SH-SY5Y (cell line): ENCODE results near the gene FOXO1.
A peak's percentile ranks its signal among the peaks of the same experiment; 100 is the strongest.

Experiments
- GATA2 ChIP-seq: IDR thresholded peaks from 2 replicates; pipeline ENCODE4 v1.6.1; 2011; ENCODE audit warnings: mild to moderate bottlenecking, low read depth, low read length
- GATA3 ChIP-seq: IDR thresholded peaks from 2 replicates; pipeline ENCODE4 v1.6.1; 2011; ENCODE audit warnings: low read depth, mild to moderate bottlenecking, low read length, moderate library complexity

The FOXO1 gene

GRCh38 chr13:40672765-40673397, 6.4 kb upstream of the FOXO1 start:
- TF ChIP-seq GATA3 = no peak
- no peak for TF ChIP-seq GATA2

DNA sequence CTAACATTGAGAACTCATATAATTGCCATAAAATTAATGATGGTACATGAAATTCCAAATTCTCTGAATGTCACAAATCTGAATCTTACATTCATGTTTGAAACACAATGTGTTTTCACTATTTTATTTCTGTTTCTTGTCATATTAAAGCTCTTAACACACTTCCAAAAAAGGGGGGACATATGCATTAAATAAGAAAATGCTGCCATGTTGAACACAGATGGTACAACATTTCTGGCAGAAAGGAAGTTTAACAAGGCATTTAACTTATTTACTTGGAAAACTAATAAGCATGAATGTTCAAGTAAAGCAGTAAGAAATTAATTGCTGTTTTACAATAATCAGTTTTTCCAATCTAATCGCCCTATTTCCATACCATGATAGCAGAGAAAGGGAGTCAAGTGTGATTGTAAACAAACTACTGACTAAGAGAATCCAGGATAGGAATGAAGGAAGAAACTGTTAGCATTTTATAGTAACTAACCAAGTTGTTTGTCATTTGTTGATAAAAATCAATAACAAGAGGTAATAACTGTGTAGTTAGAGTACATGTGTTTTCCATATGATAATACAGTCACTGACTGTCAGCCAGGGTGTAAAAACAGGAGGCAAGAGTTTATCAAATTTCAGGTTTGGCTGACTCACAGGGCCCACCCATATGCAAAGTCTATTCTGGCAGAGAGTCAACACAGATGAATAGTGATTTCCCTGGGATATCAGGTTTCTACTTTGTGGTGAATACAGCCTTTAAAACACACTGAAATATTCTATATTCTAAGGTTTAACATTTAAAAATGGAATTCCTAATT, 5.7 kb upstream of the FOXO1 start:
- TF ChIP-seq GATA3 (0 out of 2 replicates have a peak, but pooled peaks have one; percentile 37), GATA2 (no peak)

GRCh38 chr13:40670307-40670706, 3.9 kb upstream of the FOXO1 start:
- TF ChIP-seq GATA2 (no peak), GATA3 (no peak)

DNA sequence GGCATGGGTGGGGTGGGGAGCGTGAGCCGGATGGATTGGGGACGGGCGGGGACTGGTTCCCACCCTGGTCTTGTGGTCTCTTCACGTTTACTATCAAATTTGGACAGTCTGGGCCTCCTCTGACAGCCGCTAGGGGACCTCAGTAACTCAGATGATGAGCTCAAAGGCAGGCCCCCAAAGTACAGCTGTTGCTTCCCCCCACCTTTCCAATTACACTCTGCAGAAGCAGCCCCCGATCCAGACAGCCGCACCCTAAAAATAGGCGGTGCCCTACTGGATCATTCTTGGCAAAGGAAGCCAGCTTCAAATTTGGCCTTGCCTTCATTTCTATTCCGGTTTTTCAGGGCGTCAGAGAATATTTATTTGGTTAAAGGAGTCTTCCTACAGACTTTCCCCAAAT, 1.9 kb upstream of the FOXO1 start:
- no peak for TF ChIP-seq GATA2
- no peak for TF ChIP-seq GATA3

DNA sequence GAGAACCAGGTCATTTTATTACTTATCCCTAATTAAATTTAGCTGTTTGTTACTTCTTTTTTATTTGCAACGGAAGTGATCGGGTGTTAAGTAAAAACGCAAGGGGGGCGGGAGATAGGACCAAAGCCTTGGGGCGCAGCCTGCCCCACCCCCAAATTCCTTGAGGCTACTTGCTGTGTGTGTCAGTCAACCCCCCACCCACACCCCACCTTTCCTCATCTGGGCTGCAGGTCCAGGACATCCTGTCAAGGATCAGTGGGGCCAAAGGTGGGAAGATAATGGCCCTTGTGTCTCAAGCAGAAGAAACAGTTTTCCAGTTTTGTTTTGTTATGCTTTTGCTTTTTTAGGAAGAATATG, 1.2 kb upstream of the FOXO1 start:
- TF ChIP-seq GATA3 = no peak
- TF ChIP-seq GATA2 = no peak

DNA sequence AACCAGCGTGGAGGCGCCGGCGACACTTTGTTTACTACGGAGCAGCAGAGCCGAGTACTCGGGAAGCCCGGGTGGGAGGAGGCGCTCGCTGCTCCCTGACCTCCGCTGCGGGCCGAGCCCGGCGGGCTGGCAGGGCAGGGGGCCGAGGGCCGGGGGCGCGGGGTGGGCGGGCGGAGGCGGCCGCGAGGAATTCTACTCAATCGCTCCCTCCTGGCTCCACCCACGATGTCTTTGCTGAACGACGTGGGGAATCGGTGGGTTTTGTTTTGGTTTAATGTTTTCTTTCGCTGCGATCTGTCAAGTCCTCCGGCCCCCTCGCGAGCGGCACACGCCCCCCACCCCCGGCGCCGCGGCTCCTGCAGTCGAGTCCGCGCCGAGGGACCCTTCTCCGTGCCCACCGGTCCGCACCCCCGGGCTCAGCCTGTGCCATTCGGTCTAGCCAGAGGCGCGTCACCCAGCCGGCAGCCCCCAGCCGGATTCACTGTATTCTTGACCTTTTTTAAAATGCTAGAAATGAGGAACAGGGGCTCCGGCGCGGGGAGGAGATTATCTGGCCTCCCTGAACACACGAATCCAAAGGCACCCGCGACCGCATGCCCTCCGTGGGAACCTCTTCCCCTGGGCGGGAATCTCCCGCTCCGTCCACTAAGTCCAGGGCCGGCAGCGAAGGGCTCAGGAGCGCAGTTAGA, 636 bp upstream of the FOXO1 start:
- TF ChIP-seq GATA2 (no peak), GATA3 (no peak)

- TF ChIP-seq GATA2 (no peak), GATA3 (no peak)
Observed at GRCh38 chr13:40665126-40666044, 1.1 kb downstream of the FOXO1 start.

GRCh38 chr13:40664350-40665125, 1.9 kb downstream of the FOXO1 start:
- TF ChIP-seq GATA3 (no peak), GATA2 (no peak)

- TF ChIP-seq GATA2 (no peak), GATA3 (no peak)
Observed at GRCh38 chr13:40662866-40663265, 3.6 kb downstream of the FOXO1 start.

- TF ChIP-seq GATA2 (no peak), GATA3 (no peak)
Observed at GRCh38 chr13:40661875-40662665, 4.4 kb downstream of the FOXO1 start.

DNA sequence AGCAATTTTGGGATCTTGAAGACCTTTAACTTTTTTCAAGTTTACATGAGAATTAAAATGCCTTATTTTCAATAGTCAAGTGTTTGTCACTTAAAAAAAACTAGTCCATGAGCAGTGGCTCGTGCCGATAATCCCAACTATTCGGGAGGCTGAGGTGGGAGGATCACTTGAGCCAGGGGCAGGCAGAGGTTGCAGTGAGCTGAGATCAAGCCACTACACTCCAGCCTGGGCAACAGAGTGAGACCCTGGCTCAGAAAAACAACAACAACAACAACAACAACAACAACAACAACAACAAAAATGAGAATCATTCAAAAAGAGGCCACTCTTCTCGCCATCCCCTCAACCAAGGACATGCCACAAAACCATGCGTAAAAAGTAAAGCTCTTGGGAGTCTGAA, 5.7 kb downstream of the FOXO1 start:
- TF ChIP-seq GATA2 (no peak), GATA3 (no peak)

DNA sequence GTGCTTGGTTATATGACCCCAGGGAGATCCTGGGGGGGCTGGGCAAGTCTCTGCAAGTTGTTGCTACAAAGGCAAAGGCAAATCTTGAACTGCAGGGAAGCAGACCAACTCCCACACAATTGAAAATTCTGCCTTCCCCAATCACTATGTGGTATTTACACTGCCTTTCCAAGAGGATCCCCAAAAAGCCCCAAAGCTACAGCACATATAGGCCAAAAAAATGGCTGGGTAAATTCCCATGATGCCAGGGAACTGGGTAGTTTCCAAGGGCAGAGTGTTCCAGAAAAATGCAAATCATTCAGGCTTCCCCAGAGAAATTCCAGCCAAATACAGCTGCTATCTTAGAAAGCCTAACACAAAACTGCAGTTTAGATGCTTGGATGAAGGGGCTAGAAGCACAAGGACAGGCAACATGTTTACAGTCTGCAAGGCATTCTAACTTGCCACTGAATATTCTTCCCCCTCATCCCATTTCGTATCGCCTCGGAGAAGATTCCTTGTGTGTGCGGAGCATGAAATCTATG, 6.2 kb downstream of the FOXO1 start:
- TF ChIP-seq GATA3 (no peak), GATA2 (no peak)
